Type B pancreatic cell (in vitro differentiated cells): ENCODE measurements around the gene ASIC3. TPM values are rescaled to one million over a fixed set of nuclear protein-coding genes. Genes with fewer than 3 reads are reported as not detected.

Experiments
- DNase-seq: peaks from one replicate; pipeline ENCODE4 v3.0.0; 2021; ENCODE audit warnings: mixed read lengths; ENCODE audit not compliant: unreplicated experiment; ENCODE audit errors: extremely low spot score
- H3K27ac Mint-ChIP-seq: 2 replicates; pipeline ENCODE4 v1.8.0; 2021; ENCODE audit warnings: mild to moderate bottlenecking, mixed read lengths
- H3K27me3 Mint-ChIP-seq: 2 replicates; pipeline ENCODE4 v1.8.0; 2021; ENCODE audit warnings: mixed read lengths
- H3K36me3 Mint-ChIP-seq: 2 replicates; pipeline ENCODE4 v1.8.0; 2021; ENCODE audit warnings: mixed read lengths
- H3K4me1 Mint-ChIP-seq: one replicate; pipeline ENCODE4 v1.8.0; 2021; ENCODE audit warnings: mixed read lengths; ENCODE audit not compliant: unreplicated experiment
- H3K4me3 Mint-ChIP-seq: 2 replicates; pipeline ENCODE4 v1.8.0; 2021; ENCODE audit warnings: mild to moderate bottlenecking, mixed read lengths
- H3K9me3 Mint-ChIP-seq: 2 replicates; pipeline ENCODE4 v1.8.0; 2021; ENCODE audit warnings: mixed read lengths
- CTCF ChIP-seq: fragments of 200-600 bp; sonication (generic); conservative IDR thresholded peaks from 2 replicates; pipeline ENCODE4 v1.5.0; 2021; ENCODE audit warnings: antibody characterized with exemption, mild to moderate bottlenecking
- total RNA-seq: library from RNA; stranded (reverse); gene quantifications from 2 replicates; pipeline ENCODE4 v1.2.1, GENCODE V29; 2021; ENCODE audit warnings: low replicate concordance

ASIC3 gene
- total RNA-seq, 1 donor from 2014 or later: 4.4 TPM

GRCh38 chr7:151070574-151070960 lies 22.2 kb downstream of the ASIC3 start:
- Mint-ChIP-seq H3K36me3 (peaks cover 3% of the 10 kb centered on the region), H3K9me3 (no peaks in the 10 kb centered on the region), H3K27me3 (no peaks in the 10 kb centered on the region), H3K27ac (no peak overlapping the region), H3K4me1 (no peaks in the 10 kb centered on the region), H3K4me3 (no peak overlapping the region)
- no peak for DNase-seq
- TF ChIP-seq CTCF: no peak

GRCh38 chr7:151071032-151071866 lies 22.9 kb downstream of the ASIC3 start:
- Mint-ChIP-seq H3K4me3 (no peak overlapping the region), H3K4me1 (no peaks in the 10 kb centered on the region), H3K9me3 (no peaks in the 10 kb centered on the region), H3K36me3 (peaks cover 3% of the 10 kb centered on the region), H3K27me3 (no peaks in the 10 kb centered on the region), H3K27ac (no peak overlapping the region)
- no peak for TF ChIP-seq CTCF
- no peak for DNase-seq

- H3K36me3 Mint-ChIP-seq: peaks cover 3% of the 10 kb centered on the region
- DNase-seq: no peak
- H3K4me3 Mint-ChIP-seq: no peak overlapping the region
- H3K27me3 Mint-ChIP-seq: no peaks in the 10 kb centered on the region
- peaks cover 8% of the 10 kb centered on the region for H3K4me1 Mint-ChIP-seq
- no peak for TF ChIP-seq CTCF
- no peaks in the 10 kb centered on the region for H3K9me3 Mint-ChIP-seq
- H3K27ac Mint-ChIP-seq: no peak overlapping the region
Measured at GRCh38 chr7:151073990-151074389, 25.7 kb downstream of the ASIC3 start.

GRCh38 chr7:151074817-151075661 lies 26.7 kb downstream of the ASIC3 start:
- no peaks in the 10 kb centered on the region for H3K27me3 Mint-ChIP-seq
- DNase-seq: no peak
- no peak overlapping the region for H3K27ac Mint-ChIP-seq
- no peak overlapping the region for H3K4me3 Mint-ChIP-seq
- no peaks in the 10 kb centered on the region for H3K36me3 Mint-ChIP-seq
- TF ChIP-seq CTCF: no peak
- H3K4me1 Mint-ChIP-seq: peaks cover 14% of the 10 kb centered on the region
- H3K9me3 Mint-ChIP-seq: no peaks in the 10 kb centered on the region

GRCh38 chr7:151075662-151075971 lies 27.3 kb downstream of the ASIC3 start:
- DNase-seq: no peak
- H3K9me3 Mint-ChIP-seq: no peaks in the 10 kb centered on the region
- H3K4me3 Mint-ChIP-seq: no peak overlapping the region
- peaks cover 15% of the 10 kb centered on the region for H3K4me1 Mint-ChIP-seq
- TF ChIP-seq CTCF: no peak
- no peaks in the 10 kb centered on the region for H3K36me3 Mint-ChIP-seq
- H3K27ac Mint-ChIP-seq: no peak overlapping the region
- H3K27me3 Mint-ChIP-seq: no peaks in the 10 kb centered on the region
